GM12873 (cell line): ENCODE data around the gene CHTF18.

Source experiments
- CTCF ChIP-seq: IDR thresholded peaks from 2 replicates; pipeline ENCODE4 v1.5.1; 2012; ENCODE audit warnings: low read depth, mild to moderate bottlenecking, moderate library complexity, low read length, control low read depth; ENCODE audit not compliant: insufficient read depth; ENCODE audit errors: missing control alignments

Gene CHTF18

GRCh38 chr16:824194-824593 lies 35.8 kb downstream of the CHTF18 start:
- no peak for TF ChIP-seq CTCF

DNA sequence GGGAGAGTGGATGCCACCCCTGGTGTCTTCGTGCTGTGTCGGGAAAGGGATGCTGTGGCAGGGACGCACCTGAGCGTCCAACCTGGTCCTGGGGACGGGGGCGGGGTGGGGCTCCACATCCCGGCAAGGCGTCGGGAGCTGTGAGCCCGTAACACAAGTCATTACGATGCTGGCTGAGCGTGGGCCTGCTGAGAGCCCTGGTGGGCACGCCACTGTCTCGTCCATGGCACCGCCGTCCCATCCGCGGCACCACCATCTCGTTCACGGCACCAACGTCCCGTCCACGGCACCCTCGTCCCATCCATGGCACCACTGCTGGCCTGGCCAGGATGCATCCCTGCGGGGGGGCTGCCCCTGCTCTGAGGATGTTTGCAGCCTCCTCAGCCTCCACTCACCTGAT lies 36.2 kb downstream of the CHTF18 start:
- no peak for TF ChIP-seq CTCF

DNA sequence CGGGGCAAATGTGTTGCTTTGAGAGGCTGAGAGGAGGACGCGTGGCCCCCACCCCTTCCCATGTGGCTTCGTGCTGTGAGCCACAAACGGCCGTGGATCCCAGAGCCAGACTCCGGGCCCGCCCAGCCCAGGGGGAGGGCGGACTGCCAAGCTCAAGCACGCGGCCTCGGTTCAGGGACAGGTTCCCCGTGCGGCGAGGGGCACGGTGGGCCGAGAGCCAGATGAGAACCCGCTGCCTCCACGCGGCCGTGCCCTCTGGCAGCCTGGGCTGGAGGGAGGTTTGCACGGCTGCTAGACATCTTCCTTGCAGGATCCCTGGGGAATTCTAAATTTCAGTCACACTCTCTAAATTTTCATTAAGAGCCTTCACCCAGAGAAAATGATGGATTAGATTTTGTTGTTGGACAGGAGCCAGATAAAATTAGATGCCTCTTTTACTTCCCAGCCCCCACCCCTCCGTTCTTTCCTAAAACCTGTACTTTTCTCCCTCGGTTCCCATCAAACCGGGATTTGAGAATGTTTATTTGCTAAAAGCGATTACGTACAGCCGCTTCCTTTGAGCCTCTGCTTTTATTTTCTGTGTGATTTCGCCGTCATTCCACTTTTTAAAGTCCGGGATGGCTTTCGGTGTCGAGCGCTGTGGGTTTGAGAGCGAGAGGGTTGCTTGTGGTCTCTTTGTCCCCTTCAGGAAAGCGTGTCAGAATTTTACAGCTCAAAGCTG lies 37.1 kb downstream of the CHTF18 start:
- no peak for TF ChIP-seq CTCF

DNA sequence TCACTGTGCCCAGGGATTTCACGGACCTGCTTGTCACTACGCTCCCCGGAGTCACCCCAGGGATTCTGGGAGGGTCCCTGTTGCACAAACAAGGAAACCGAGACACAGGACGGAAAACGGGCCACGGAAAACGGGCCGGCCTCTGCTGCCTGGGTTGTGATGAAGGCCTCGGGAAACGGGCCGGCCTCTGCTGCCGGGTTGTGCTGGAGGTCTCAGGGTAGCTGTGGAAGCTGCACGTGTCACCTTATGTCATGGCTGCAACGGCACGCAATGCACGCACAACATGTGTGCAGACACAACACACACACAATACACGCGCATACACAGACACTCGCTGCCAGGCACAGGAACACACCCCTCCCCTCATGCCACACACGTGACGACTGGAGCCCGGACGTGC lies 39.1 kb downstream of the CHTF18 start:
- TF ChIP-seq CTCF = no peak

GRCh38 chr16:828891-829290 lies 40.5 kb downstream of the CHTF18 start:
- TF ChIP-seq CTCF = no peak

DNA sequence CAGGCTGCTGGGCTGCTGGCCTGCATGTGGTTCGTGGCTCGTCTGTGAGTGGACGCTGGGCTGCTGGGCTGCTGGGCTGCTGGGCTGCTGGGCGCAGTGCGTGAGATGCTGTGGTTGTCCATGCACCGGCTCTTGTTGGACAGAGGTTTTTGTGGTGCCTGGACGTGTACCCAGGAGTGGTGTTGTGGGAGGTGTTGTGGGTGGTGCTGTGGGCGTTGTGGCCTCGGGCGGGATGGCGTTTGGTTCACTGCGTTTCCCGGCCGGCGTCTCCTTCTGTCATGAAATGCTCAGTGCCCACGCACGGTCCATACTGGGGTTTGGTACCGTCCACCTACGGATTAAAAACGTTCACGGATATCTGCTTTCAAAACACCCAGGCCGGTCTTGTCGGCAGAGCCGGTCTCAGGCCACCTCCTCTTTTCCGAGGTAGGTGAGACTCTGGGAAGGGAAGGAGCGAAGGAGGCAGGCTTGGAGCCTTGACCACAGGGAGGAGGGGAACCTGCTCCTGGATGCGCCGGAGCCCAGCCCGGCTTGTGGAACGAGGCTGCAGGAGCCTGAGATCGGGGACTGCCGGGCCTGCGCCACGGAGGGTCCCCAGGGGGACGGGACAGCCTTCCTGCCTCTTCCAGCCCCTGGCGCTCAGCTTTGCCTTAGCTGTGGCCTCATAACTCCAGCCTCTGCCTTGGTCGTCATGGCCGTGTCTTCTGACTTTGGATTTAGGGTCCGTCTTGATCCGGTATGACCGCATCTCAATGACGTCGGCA lies 41.9 kb downstream of the CHTF18 start:
- TF ChIP-seq CTCF = no peak

DNA sequence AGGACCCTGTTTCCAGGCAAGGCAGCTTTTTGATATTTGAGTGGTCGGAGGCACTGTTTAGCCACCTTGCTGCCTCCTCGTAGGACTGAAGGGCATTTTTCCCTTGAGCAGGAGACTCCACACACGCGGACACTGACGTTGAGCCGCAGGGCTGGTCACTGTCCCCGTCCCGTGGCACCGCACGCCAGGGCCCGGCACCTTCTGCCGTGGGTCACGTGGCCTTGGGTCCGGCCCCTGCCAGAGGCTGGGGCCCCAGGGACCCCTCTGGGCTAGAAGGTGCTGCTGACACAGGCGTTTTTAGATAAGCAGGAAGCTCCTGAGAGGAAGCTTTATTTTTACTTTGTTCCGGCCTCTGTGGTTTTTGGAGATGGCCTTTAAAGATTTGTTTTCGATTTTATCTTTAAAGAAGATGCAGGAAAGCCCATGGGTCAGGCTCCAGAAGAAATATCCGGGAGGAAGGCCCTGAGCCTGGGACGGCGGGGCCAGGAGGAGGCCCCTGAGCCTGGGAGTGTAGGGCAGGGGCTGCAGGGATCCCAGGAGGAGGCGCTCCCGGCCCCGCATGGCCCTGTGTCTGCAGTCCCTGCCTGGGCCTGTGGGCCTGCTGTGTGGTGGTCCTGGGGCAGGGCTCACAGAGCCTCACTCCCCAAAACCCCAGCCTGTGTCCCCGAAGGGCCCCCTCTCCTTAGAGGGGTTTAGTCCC lies 42.6 kb downstream of the CHTF18 start:
- TF ChIP-seq CTCF = no peak
